ENCODE measurements around the gene AP4E1.
A peak's percentile ranks its signal among the peaks of the same experiment; 100 is the strongest.
"Not testable (repeated sequence)": the region's sequence is repeated elsewhere in the genome, so short reads cannot be mapped to it uniquely, and the experiment has no call there.

AP4E1 gene

GRCh38 chr15:51030649-51031316, 122.3 kb downstream of the AP4E1 start:
- DNase-seq = no peak

GRCh38 chr15:51037474-51037873, 129.0 kb downstream of the AP4E1 start:
- not testable (repeated sequence) for DNase-seq

- no peak for DNase-seq
Observed at GRCh38 chr15:51038162-51038973, 129.9 kb downstream of the AP4E1 start.

DNA sequence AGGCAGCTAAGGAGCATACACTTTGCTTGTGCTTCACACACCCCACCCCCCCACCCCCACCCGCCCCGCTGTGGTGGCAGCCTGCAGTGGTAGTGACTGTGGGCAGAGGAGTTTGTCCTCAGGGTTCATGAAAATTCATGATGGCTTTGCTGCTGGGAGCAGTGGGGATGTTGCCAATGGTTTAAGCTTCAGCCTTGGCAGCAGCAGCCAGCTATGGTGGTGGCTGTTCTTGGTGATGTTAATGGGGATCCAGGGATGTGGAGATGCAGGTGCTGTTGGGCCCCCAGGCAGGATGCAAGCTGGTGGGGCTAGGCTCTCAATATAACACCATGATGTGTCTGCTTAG, 130.5 kb downstream of the AP4E1 start:
- DNase-seq = no peak

- DNase-seq = no peak
Observed at GRCh38 chr15:51044037-51044727, 135.7 kb downstream of the AP4E1 start.

DNA sequence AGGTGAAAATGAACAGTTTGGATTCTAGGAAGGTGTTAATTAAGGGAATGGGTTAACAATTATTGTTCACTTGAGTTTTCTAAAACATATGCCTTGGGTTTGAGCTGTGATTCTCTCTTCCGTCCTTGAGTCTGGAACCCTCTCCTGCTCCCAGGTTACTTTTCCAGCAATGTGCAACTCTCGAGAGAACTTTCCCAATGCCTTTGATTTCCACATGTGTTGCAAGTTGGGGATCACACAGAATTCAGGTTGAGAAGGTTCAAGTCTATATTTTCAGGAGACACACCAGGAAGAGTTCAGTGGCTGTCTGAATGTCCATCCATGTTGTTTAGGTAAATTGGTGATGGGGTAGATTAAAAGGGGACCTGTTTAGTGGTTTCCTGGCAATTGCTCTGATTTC, 137.5 kb downstream of the AP4E1 start:
- DNase-seq = no peak

DNA sequence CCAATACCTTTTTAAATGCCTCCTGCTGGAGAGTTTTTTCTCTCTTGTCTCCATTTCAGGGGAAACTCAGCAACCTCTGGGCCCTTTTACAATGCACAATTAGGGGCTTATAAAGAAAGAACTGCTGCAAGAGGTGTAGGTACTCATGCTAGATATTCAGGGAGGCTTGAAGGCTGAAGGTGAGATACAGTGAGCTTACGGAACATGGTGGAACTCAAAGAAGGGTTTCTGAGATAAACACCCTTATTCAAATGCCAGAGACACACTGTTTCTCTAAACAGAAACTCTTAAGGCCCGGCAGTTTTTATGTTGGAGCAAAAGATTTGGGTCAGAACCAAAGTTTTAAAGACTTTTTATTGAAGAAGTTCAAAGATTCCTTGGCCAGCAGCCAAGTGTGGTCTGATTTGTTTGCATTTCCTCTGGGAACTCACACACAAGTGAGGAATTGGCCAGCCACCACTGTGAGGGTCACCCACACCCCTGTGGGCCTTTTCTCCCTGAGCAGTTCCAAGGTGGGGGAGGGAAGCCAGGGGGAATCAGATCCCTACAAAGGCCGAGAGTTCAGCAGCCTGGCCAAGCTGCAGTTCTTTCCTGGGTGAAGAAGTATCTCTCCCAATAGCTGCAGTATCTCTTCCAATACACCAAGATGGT, 138.4 kb downstream of the AP4E1 start:
- DNase-seq = no peak

DNA sequence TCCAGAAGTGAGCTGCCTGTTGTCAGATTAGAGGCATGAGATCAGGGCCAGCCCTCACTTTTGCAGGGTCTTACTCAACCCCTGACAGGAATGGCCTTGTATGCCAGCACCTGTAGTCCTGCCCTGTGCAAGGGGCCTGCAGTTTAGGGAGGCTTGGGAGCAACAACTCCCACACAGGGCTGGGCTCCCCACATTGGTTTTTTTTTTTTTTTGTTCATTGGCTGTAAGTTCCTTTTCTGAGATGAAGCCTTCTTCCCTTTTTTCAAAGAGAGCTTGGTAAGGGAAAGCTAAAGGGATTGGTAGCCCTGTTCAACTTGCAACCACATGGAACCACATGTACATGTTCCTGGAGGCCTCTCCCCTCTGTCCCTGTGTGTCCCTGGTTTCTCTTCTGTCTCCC, 139.8 kb downstream of the AP4E1 start:
- DNase-seq = peak; percentile 56 to 66

GRCh38 chr15:51049081-51049480, 140.6 kb downstream of the AP4E1 start:
- peak; percentile 8 to 37 for DNase-seq

DNA sequence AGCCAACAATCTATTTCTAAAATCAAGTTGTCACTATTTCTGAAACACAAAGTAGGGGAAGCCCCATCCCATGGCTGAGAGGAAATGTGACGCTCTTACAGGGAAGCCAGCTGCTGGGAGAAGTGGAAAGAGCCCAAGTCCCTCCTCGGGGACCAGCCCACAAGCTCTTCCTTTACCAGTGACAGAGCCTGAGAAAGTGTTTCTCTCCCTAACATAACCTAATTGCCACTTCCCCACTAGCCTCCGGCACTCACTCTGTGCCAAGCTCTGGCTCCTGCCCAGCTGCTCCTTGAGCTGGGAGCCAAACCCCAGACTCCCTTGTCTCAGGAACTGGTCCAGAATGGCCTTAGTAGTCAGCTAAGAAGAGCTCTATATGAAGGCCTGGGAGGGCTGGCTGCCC, 143.3 kb downstream of the AP4E1 start:
- DNase-seq = peak; percentile 75 to 76

GRCh38 chr15:51053571-51053970, 145.1 kb downstream of the AP4E1 start:
- DNase-seq = no peak

DNA sequence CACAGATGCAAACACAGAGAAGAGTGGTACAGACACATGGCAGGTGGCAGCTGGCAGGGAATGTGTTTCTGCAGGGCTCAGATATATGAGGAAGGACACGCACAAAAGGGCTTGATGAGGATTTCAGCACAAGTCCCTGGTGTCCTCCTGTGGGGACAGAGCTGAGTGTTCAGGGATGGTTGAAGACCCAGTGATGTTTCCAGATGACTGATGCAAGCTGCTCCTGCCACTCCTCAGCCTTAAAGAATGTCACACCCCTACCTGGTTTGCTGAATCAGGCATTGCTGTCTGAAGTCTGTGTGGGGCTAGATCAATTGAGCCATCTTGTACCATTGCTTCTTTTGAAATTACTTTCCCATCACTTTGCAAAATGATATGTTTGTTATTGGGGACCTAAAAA, 146.1 kb downstream of the AP4E1 start:
- no peak for DNase-seq
